ENCODE data around the gene RFTN1.
"Not testable (repeated sequence)": the region's sequence is repeated elsewhere in the genome, so short reads cannot be mapped to it uniquely, and the experiment has no call there.

The RFTN1 gene

DNA sequence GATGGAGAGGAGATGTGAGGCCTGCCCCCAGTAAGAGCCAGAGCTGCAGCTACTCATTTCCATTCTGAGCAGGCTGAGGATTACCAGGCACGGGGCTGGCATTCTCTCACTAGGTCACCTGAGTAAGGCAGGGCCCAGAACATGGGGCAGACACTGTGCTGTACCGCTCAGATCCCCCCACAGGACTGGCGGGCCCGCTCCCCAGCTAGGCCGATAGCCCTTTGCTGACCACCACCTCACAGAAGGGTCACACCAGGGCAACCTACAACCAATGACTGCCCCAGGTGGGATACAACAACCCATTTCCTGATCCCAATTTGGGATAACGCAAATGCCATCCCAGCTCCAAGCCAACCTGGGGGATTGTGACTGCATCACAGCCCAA is 195.9 kb downstream of the RFTN1 start:
- no peak for DNase-seq

DNA sequence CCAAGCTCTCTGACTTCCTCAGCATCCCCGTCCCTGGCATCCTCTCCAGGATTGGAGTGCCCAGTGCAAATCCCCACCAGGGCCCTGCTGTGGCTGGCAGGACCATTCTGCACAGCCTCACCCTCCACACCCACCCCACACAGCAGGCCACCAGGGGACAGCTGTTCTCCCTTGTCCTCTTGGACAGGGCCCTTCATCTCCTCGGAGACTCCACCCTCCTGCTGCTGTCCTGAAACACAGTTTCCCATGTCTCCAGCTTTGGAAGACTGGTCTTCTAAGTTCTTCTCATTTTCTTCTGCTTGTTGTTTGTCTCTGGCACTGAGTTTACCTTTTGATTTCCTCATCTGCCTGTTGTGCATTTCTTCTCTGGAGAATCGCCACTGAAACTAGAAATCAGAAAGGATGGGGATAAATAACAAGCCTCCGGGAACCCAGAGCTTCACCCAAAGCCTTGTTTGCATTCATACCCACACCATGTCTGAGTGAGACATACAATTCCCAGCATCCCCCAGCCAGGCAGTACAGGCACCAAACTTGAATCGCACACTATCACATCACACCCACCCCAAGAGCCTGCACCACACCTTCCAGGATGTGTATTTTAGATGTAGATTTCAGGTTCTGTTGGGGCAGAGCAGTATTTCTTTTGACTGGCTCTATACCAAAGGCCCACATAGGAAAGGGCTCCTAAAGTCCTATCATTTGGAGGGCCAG is 196.5 kb downstream of the RFTN1 start:
- no peak for DNase-seq

DNA sequence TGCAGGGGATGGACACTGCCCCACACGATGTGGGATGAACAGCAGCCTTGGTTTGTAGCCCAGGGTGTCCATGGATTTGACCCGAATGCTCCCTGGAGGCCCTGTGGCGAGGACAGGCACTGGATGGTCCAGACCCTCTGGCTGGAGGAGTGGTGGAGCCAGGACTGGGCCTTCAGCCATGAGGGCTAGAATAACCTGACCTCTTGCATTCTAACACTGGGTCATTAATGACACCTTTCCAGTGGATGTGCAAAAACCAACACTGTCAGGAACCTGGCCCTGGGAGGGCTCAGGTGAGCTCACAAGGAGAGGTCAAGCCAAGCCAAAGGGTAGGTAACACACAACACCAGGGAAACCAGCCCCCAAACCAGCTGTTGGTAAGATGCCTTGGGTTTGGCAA is 197.1 kb downstream of the RFTN1 start:
- no peak for DNase-seq

DNA sequence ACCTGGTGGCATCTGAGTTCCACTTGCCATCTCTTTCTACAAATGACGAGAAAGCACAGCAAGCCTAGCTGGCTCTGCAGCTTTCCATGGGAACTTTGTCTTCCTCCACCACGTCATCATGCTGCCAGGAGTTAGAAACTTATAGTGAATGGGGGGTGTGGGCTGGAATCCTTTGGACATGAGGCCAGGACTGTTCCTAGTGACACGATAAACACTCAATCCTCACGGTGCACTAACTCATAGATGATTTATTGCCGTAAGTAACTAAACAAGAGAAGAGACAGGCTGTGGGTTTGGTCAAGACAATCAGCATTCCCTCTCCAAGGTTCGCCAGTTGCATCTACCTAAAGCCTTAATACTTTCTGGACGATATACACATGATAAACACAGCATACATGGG is 197.9 kb downstream of the RFTN1 start:
- DNase-seq = no peak

DNA sequence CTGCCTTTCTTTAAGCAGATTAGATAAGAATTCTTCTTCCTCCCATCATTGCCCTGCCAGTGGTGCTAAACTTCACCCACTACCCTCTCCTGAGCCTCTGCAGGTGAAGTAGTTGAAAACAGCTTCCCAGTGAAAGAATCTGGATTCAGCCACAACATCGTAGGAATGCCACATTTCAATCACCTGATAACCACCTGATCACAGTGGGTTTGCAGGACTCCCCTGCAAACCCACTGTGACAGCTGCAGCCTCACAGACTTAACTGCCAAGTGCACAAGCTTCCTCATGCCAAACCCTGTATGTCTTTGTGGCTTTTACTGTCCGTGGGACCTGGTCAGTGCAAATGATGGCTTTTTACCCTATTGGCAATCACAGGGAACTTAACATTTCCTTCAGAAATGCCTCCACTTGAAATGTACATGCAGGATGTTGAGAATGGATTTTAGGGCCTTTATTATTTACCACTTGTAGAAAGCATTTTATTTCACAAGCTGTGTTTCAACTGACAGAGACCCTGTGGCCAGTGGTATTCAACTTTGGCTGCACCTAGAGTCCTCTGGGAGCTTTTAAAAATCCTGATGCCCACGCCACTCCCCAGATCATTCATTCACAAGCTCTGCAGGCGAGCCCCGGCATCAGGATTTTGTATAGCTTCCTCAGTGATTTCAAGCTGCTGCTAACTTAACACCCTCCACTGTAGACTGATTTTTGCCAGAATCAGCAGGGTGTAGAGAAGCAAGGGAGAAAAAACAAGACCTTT is 199.4 kb downstream of the RFTN1 start:
- DNase-seq = peak; percentile 32

DNA sequence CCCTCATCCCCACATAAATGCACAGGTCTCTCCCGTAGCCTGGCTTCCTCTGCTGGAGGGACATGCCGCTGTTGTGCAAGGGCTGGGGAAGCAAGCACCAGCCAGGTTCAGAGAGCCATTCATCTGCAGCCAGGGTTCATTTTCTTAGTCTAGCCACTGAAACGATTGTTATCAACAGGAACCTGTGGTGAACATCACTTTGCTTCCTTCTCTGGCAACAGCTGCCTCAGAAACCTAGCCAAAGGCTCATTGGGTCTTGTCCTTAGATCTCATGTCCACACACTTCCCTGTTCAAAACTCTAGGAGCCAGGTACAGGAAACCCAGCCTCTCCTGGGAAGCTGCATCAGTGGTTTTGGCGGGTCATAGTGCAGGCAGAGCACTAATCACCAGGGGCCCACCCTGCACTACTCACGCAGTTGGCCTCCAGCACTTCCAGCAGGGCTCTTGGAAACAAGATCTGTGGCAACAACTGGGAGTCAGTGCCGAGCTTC is 201.5 kb downstream of the RFTN1 start:
- peak; percentile 79 for DNase-seq

DNA sequence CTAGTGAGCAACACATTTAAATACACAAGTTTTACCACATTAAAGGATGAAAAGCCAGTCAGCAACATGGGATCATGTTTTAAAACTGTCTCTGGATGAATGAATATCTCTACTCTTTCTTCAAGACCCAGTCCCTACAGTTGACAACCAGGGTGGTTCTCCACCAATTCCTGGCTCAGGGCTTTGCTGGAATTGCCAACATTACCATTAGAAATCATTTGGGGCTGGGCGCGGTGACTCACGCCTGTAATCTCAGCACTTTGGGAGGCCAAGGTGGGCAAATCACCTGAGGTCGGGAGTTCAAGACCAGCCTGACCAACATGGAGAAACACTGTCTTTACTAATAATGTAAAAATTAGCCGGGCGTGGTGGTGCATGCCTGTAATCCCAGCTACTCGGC is 203.0 kb downstream of the RFTN1 start:
- DNase-seq = not testable (repeated sequence)

DNA sequence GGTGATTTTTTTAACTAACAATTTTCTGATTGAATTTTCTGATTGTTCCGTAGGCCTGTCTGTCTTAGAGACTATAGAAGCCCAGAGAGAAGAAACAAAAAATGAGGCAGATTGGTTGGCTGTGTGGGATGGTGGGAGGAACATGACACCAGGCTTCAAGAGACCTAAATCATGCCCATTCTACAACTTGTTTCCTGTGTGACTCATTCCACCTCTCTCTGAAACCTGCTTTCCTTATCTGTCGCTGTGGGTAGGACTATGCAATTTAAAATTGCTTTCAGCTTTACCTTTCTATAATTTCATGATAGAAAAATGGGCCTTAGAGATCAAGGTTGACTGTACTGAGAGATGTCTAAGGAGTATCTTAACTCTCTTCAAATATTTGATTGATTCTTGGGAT is 203.9 kb downstream of the RFTN1 start:
- peak; percentile 57 for DNase-seq

DNA sequence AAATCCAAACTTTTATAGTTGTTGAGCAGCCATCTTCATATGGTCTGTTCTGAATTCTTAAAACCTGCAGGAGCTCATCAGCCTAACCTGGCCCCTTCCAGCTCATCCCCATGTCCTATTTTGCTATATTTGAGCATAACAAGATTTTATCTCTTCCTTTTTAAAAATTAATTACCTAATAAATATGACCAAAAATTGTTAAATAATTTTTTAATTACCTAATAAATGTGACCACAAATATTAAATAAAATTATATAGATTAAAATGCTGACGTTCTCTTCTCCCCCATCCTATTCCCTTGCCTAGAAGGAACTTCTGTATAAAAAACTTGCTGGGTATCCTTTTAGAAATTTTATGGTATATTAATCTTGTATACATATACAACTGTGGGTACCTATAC is 204.8 kb downstream of the RFTN1 start:
- DNase-seq = no peak

DNA sequence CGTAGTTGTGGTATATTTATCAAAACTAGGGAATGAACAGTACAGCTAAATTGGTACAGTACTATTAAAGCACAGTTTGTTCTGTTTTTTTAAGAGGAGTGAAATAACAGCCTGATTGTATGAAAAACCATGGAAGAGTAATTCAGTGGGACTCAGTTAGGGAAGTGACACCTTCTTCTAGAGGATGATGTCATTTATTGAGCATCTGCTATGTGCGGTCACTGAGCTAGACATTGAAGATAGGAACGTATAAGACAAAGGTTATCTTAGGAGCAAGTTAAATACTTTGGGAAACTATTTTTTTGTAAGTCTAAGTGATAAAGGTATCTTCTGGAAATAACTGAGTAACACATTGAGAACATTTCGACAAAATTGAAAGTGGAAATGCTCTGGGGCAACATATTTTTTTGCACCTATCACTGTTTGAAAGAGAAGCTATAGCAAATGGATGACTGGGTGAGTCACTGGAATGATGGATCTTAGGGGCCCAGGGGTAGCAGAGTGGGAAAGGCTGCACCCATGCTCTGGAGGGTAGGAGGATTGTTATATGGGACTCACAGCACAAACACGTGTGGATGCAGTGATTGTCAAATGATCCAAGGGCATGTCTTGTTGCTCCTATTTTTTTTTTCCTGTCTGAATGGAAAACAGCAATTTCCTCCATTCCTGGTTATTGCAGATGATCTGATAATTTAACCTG is 205.5 kb downstream of the RFTN1 start:
- DNase-seq = peak; percentile 27

DNA sequence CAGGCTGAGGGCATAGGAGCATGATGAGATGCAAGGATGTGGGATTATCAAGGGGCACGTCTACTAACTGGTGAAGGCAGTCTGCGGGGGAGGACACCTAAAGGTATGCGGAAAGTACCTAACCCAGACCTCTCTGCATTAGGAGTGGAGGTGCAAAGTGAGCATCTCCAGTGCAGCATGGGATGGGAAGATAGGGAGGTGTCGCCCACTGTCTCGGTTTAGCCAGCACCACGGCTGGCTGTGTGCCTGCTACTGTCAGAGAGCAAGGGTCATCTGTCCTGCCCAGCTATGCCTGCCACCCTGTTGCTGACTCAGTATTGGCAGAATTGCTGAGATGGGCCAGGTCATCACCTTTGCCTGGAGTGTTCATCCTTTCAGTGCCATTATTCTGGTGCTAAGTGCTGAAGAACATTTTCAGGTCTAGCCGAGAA is 208.4 kb downstream of the RFTN1 start:
- no peak for DNase-seq

DNA sequence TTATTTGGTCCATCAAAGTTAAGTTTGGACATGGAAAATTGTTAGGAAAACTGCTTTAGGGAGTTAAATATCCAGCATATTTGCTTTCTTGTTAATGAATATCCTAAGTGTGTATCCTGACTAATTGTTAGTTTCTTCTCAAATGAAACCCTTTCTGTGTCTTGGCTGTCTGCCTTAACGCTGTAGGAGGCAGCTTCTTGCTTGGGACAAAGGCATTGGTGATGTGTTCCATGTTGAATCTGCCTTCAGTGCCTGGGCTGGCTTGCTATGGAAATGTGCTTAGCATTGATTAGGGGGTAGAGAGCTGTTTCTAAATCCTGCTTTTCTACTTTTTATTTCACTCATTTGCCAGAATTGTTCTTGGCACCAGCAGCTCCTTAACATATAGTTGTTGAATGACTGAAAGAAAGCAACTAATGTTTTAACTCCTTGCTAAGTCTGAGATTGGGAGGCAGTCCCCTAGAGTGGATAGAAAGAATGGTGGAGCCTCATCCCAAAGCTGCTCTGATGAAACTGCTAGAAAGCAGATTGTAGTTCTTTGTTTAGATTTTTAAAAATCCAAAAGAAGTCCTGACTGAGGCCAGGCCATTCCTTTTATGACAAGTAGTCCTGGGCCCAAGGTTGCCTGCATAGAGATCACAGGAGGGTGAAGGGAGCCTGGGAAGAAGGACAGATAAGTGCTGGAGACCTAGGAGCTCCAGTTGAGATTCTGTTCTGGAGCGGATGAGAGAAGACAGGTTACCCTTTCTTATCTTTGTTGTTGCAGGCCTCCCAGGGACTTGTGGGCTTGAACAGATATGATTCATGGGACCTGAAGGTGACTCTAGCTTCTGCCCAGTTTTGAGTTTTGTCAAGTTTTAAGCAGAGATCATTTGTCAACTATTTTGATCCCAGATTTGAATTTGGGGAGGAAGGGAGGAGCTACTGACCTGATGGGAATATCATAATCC is 209.2 kb downstream of the RFTN1 start:
- no peak for DNase-seq

DNA sequence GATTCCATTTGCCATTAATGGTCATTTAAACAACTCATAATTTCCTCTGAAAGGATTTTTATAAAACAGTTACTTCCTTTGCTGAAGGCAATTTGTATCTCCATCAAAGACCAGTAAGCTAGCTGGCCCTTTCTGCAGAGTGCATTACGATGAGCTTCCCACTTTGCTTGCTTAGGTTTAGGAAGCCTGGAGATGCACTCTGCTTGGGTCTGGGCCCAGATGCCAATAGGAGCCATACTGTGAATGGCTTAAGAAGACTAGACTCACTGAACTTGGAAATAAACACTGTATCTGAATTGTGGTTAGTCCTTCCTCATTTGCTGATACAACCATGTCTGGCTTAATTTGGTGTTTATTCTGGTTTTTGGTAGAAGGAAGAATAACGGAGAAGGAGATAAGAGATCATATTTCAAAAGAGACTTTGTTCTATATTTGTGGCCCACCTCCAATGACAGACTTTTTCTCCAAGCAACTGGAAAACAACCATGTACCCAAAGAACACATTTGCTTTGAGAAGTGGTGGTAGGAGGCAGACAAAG is 210.4 kb downstream of the RFTN1 start:
- peak; percentile 60 for DNase-seq

DNA sequence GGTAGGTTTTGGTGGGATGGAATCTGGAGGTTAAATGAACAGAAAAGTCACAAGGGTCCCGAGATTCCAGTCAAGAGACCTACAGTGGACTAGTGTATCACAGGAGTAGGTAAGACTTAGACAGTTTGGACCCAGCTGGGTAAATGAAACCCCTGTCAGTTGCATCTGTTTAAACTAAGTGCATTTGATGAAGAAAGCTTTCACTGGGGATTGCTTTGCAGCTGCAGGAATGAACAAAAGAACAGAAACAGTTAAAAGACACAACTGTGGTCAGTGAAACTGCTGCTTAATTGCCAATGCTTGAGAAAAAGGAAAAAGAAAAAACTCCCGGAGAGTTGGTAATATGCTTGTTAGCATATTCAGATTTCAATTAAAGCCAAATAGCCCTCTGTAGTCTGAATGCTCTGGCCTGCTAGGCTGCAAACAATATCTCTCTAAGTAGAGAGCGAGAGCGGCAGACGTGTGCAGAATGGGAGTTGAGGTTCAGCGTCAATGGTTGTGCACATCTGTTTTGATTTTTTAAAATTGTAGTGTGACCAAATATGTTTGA is 211.3 kb downstream of the RFTN1 start:
- peak; percentile 27 for DNase-seq

DNA sequence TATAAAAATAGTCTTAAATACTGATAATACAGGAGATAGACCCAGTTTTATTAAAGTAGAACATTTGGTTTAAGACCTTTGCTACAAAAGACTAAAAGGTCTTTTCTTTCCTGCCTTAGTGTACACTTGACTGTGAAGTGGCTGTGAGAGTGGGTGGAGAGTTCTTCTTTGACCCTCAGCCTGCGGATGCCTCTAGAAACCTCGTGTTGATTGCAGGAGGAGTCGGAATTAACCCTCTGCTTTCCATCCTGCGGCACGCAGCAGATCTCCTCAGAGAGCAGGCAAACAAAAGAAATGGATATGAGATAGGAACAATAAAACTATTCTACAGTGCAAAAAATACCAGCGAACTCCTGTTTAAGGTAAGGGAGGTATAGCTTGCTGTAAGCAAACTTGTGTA is 212.0 kb downstream of the RFTN1 start:
- DNase-seq = no peak

DNA sequence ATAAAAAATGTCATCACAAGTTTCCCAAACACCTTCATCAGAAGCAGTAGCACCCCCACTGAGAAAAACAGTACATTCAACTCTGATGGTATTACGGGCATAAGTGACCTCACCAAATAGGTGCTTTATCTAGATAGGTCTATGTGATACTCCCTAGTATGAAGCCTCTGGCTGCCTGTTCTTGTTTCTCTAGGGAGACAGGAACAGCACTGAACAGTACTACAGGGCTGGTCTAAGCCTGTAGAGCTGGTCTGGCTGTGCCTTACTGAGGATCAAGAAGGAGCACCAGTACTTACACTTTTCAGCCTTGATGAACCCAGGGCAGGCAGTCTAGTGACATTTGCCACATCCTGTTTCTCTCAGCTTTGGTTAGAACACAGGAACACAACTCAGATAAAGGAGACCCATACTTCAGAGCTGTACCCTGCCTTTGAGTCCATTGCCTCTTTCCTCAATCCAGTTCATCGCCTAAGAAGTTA is 212.6 kb downstream of the RFTN1 start:
- peak; percentile 74 for DNase-seq

DNA sequence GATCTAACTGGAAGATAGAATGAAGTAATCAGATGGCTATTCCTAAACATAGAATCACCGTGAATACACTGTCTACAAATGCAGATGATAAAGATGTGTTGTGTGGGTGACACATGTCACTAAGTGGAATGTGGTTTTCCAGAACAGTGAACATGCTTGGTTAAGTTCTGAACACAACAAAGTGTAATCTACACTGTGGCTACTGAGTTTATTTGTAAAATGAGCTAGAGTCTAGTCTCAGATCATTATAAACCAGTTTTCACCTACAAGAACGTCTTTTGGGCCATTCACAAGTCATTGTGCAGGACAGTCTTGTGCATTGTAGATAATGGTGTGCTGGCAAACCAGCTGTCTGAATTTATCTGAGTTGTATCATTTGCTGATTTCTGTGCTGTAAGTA is 213.2 kb downstream of the RFTN1 start:
- DNase-seq = no peak

DNA sequence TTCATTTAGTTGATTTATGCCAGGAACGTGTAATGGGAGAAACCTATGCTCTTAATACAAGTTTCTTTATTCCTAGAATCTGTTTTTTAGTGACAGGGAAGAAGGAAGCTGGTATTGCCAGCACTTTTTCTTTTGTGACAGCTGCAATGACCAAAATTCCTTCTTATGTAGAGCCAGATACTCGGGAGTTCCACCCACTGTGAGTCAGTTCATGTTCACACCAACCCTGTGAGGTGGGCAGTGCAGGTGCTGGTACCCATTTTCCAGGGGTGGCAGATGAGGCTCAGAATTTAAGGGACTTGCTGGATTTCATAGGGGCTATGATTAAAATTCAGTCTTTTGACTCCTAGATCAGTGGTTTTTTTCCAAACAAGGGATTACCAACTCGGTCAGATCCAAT is 213.8 kb downstream of the RFTN1 start:
- no peak for DNase-seq

DNA sequence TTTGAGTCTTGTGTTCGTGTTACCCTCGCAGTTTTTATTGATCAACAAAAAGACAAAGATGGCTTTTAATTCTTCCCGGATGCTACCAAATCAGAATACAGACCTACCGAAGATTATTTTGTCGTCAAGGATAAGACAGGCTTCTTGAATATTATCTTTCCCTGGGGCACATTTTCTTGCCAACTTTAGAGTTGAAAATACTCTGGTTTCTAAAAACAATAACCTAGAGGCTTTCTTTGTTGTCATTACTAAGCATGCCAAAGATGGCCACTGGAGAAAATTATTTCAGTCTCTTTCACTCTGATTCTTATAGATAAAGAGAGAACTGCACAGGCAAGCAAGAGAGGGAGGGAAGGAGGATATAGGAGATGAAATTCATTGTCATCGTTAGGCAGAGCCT is 214.6 kb downstream of the RFTN1 start:
- no peak for DNase-seq

DNA sequence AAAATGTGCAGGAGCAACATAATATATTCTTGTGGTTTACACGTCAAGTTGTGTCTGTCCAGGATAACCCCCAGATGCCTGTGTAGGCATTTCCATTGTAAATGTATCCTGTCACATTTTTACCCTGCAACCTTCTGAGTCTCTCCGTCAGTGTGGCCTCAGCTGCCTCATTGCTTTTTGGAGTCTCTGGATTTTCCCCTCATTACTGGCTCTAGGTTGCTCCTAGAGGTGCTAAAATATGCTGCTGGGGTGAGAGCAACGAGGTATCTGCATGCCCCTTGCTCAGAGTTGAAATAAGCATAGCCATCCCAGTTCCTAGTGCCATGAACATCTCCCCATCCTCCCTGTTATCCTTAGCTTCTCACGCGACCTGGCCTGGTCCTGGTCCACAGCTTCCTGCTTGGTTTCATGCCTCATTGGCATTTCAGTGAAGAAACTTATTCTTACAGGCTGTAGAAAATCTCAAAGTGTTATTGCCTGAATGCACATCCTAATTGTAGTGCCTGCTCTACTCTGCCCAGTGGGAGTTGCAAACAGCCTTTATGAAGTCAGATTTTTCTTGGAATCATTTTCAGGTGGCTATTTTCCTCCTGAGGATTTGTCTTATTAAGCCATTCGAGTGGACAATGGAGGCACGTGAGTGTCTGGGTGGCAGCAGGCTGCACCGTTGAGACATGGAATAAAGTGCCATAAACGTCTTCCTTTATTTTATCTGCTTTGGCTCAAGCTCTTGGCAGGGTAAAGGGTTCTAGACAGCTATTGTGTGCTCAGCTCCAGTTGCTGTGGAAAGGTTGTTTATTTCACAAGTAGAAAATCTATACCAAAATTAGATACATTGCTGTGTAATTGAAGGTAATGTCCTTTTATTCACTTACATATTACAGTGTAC is 215.3 kb downstream of the RFTN1 start:
- no peak for DNase-seq

Measured in MV-4-11 (cell line).